H9 (cell line): ENCODE measurements around the gene CAT. TPM values are rescaled to one million over a fixed set of nuclear protein-coding genes. Genes with fewer than 3 reads are reported as not detected.

Experiments used
- DNase-seq: peaks from one replicate; pipeline ENCODE4 v3.0.0-alpha.2; 2017
- H2AFZ ChIP-seq: one replicate; pipeline ENCODE4 v1.6.1; 2013; ENCODE audit warnings: mild to moderate bottlenecking, low read length, control low read depth, moderate library complexity
- H2AK5ac ChIP-seq: 2 replicates; pipeline ENCODE4 v1.6.1; 2013; ENCODE audit warnings: low read length, control low read depth, mixed read lengths; ENCODE audit not compliant: insufficient read length
- H2BK120ac ChIP-seq: one replicate; pipeline ENCODE4 v1.6.1; 2013; ENCODE audit warnings: low read depth, mild to moderate bottlenecking, low read length, control low read depth, inconsistent platforms; ENCODE audit not compliant: poor library complexity, severe bottlenecking
- H2BK12ac ChIP-seq: 2 replicates; pipeline ENCODE4 v1.6.1; 2013; ENCODE audit warnings: low read length, control low read depth, mixed read lengths, low read depth; ENCODE audit not compliant: insufficient read length
- H2BK15ac ChIP-seq: 2 replicates; pipeline ENCODE4 v1.6.1; 2013; ENCODE audit warnings: low read depth, low read length, control low read depth
- H2BK20ac ChIP-seq: one replicate; pipeline ENCODE4 v1.6.1; 2013; ENCODE audit warnings: low read depth, mild to moderate bottlenecking, low read length, control low read depth, inconsistent platforms; ENCODE audit not compliant: poor library complexity, severe bottlenecking
- H2BK5ac ChIP-seq: 2 replicates; pipeline ENCODE4 v1.6.1; 2013; ENCODE audit warnings: low read length, control low read depth, mixed read lengths; ENCODE audit not compliant: insufficient read length
- H3K14ac ChIP-seq: 2 replicates; pipeline ENCODE4 v1.6.1; 2013; ENCODE audit warnings: low read length, control low read depth; ENCODE audit not compliant: insufficient read depth
- H3K18ac ChIP-seq: 2 replicates; pipeline ENCODE4 v1.6.1; 2013; ENCODE audit warnings: low read depth, mild to moderate bottlenecking, mixed read lengths, low read length, control low read depth; ENCODE audit not compliant: insufficient read length
- H3K23ac ChIP-seq: 2 replicates; pipeline ENCODE4 v1.6.1; 2013; ENCODE audit warnings: low read length, control low read depth, mixed read lengths, low read depth; ENCODE audit not compliant: insufficient read length
- H3K23me2 ChIP-seq: 2 replicates; pipeline ENCODE4 v1.6.1; 2013; ENCODE audit warnings: low read depth, mild to moderate bottlenecking, mixed read lengths, low read length, control low read depth; ENCODE audit not compliant: insufficient read length, poor library complexity, severe bottlenecking
- H3K27ac ChIP-seq: 2 replicates; pipeline ENCODE4 v1.5.1; 2013; ENCODE audit warnings: low read length, control low read depth, mixed read lengths, low read depth; ENCODE audit not compliant: insufficient read length
- H3K27me3 ChIP-seq: 2 replicates; pipeline ENCODE4 v1.6.1; 2013; ENCODE audit warnings: low read length, control low read depth, inconsistent platforms; ENCODE audit not compliant: insufficient read depth
- H3K4ac ChIP-seq: 2 replicates; pipeline ENCODE4 v1.6.1; 2013; ENCODE audit warnings: low read depth, mild to moderate bottlenecking, control low read depth, inconsistent platforms, low read length, moderate library complexity
- H3K4me1 ChIP-seq: 2 replicates; pipeline ENCODE4 v1.6.1; 2013; ENCODE audit warnings: low read length, control low read depth, inconsistent platforms; ENCODE audit not compliant: insufficient read depth
- H3K4me2 ChIP-seq: 2 replicates; pipeline ENCODE4 v1.6.1; 2013; ENCODE audit warnings: low read length, control low read depth, mixed read lengths; ENCODE audit not compliant: insufficient read length, insufficient read depth
- H3K56ac ChIP-seq: 2 replicates; pipeline ENCODE4 v1.6.1; 2013; ENCODE audit warnings: low read depth, mild to moderate bottlenecking, mixed read lengths, low read length, control low read depth; ENCODE audit not compliant: insufficient read length
- H3K79me1 ChIP-seq: 2 replicates; pipeline ENCODE4 v1.6.1; 2013; ENCODE audit warnings: low read depth, mild to moderate bottlenecking, moderate library complexity, low read length, control low read depth, inconsistent platforms; ENCODE audit not compliant: insufficient read depth, poor library complexity, severe bottlenecking
- H3K79me2 ChIP-seq: 2 replicates; pipeline ENCODE4 v1.6.1; 2013; ENCODE audit warnings: low read length, control low read depth, inconsistent platforms; ENCODE audit not compliant: insufficient read depth
- H3K9ac ChIP-seq: 2 replicates; pipeline ENCODE4 v1.6.1; 2013; ENCODE audit warnings: low read length, control low read depth, mixed read lengths; ENCODE audit not compliant: insufficient read length; ENCODE audit errors: extremely low read depth
- H3K9me3 ChIP-seq: one replicate; pipeline ENCODE4 v1.6.1; 2013; ENCODE audit warnings: low read depth, low read length, inconsistent platforms; ENCODE audit not compliant: control insufficient read depth
- H3T11ph ChIP-seq: one replicate; pipeline ENCODE4 v1.6.1; 2013; ENCODE audit warnings: mild to moderate bottlenecking, low read length, control low read depth, inconsistent platforms
- H4K20me1 ChIP-seq: one replicate; pipeline ENCODE4 v1.6.1; 2013; ENCODE audit not compliant: control insufficient read depth, insufficient read length, insufficient read depth
- H4K5ac ChIP-seq: 2 replicates; pipeline ENCODE4 v1.6.1; 2013; ENCODE audit warnings: low read depth, mild to moderate bottlenecking, mixed read lengths, low read length, control low read depth; ENCODE audit not compliant: insufficient read length
- H4K8ac ChIP-seq: replicated peaks from 2 replicates; pipeline ENCODE4 v1.6.1; 2013; ENCODE audit warnings: low read length, control low read depth, mixed read lengths, low read depth; ENCODE audit not compliant: insufficient read length
- H4K91ac ChIP-seq: 2 replicates; pipeline ENCODE4 v1.6.1; 2013; ENCODE audit warnings: low read depth, mild to moderate bottlenecking, moderate library complexity, mixed read lengths, low read length, control low read depth; ENCODE audit not compliant: insufficient read length
- H3K27ac Mint-ChIP-seq, 3 experiments: 2 replicates in 2 of 3; 3 replicates in 1 of 3; pipeline ENCODE4 v1.8.0; 2020 to 2021; ENCODE audit warnings: mixed read lengths in 3 of 3, mild to moderate bottlenecking in 1 of 3, moderate library complexity in 1 of 3
- H3K27me3 Mint-ChIP-seq: 2 replicates; pipeline ENCODE4 v1.8.0; 2021; ENCODE audit warnings: low read depth, mild to moderate bottlenecking, moderate library complexity, mixed read lengths
- H3K36me3 Mint-ChIP-seq, 3 experiments: 2 replicates in 2 of 3; 3 replicates in 1 of 3; pipeline ENCODE4 v1.8.0; 2020 to 2021; ENCODE audit warnings: low read depth in 3 of 3, mixed read lengths in 3 of 3; ENCODE audit not compliant: insufficient read depth in 1 of 3
- H3K4me1 Mint-ChIP-seq, 2 experiments: 2 replicates each; pipeline ENCODE4 v1.8.0; 2020; ENCODE audit warnings: mixed read lengths in 2 of 2
- H3K4me3 Mint-ChIP-seq, 2 experiments: 2 replicates in 1 of 2; 3 replicates in 1 of 2; pipeline ENCODE4 v1.8.0; 2020 to 2021; ENCODE audit warnings: mild to moderate bottlenecking in 2 of 2, mixed read lengths in 2 of 2, moderate library complexity in 1 of 2
- H3K9me3 Mint-ChIP-seq, 2 experiments: 2 replicates in 1 of 2; 3 replicates in 1 of 2; pipeline ENCODE4 v1.8.0; 2020; ENCODE audit warnings: mild to moderate bottlenecking in 2 of 2, mixed read lengths in 2 of 2, moderate library complexity in 1 of 2
- WGBS: extraction: QIAGEN DNeasy Blood & Tissue Kit; methylation state at CpG from one replicate; pipeline ENCODE4 v1.1.7; 2013; ENCODE audit warnings: missing lambda C conversion rate, low lambda C conversion rate, mixed read lengths; ENCODE audit not compliant: insufficient read length; ENCODE audit errors: extremely low coverage; 5-methylcytosine and 5-hydroxymethylcytosine counted together
- total RNA-seq: library from RNA; stranded (reverse); gene quantifications from 2 replicates; pipeline ENCODE4 v1.2.1, GENCODE V29; 2021
- TF ChIP-seq, protein P1 (sequence below): fragments of 200-600 bp; sonication (generic); conservative IDR thresholded peaks from 3 replicates; pipeline ENCODE4 v1.8.0; 2021; ENCODE audit warnings: antibody characterized with exemption, mild to moderate bottlenecking

CAT gene
- total RNA-seq, 1 experiment from 2014 or later, result 9.9 TPM

DNA sequence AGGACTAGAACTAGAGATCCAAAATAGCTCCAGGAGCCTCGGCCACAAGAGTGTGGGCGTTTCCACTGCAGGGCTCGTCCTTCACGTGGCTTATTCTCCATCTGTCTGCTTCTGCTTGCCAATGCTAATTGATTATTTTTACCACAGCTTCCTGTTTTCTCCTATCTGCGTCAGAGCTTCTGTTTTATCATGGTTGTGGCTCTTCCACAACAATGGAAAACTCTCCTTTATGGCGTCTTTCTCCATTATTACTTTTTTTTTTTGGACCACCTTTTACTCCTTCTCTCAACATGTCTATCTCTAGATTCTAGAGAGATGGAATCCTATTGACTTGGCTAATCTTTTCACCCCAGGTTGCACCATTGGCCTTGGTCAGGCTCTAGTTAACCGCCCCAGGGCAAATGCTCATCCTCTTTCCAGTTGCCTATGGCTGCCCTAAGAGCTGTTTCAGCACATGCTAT, 25.9 kb downstream of the CAT start:
- no peak overlapping the region for H3K23ac ChIP-seq
- H3T11ph ChIP-seq, result no peak overlapping the region
- H3K79me2 ChIP-seq, result no peaks in the 10 kb centered on the region
- H3K14ac ChIP-seq, result no peak overlapping the region
- H2AK5ac ChIP-seq, result no peak overlapping the region
- WGBS, result no CpG with 5 or more reads among the region's 7 CpGs
- no peak overlapping the region for H3K9ac ChIP-seq
- H2BK15ac ChIP-seq, result no peak overlapping the region
- Mint-ChIP-seq H3K4me1 (no peaks in the 10 kb centered on the region), H3K4me3 (no peak overlapping the region), H3K27ac (no peak overlapping the region), H3K36me3 (peaks cover 8 to 76% (median 47%) of the 10 kb centered on the region in 3 experiments), H3K27me3 (no peaks in the 10 kb centered on the region), H3K9me3 (peaks cover 23 to 26% of the 10 kb centered on the region in 2 experiments)
- H4K8ac ChIP-seq, result no peak overlapping the region
- TF ChIP-seq, protein P1, sequence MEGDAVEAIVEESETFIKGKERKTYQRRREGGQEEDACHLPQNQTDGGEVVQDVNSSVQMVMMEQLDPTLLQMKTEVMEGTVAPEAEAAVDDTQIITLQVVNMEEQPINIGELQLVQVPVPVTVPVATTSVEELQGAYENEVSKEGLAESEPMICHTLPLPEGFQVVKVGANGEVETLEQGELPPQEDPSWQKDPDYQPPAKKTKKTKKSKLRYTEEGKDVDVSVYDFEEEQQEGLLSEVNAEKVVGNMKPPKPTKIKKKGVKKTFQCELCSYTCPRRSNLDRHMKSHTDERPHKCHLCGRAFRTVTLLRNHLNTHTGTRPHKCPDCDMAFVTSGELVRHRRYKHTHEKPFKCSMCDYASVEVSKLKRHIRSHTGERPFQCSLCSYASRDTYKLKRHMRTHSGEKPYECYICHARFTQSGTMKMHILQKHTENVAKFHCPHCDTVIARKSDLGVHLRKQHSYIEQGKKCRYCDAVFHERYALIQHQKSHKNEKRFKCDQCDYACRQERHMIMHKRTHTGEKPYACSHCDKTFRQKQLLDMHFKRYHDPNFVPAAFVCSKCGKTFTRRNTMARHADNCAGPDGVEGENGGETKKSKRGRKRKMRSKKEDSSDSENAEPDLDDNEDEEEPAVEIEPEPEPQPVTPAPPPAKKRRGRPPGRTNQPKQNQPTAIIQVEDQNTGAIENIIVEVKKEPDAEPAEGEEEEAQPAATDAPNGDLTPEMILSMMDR, result no peak
- H3K27me3 ChIP-seq, result no peaks in the 10 kb centered on the region
- no peaks in the 10 kb centered on the region for H3K79me1 ChIP-seq
- no peaks in the 10 kb centered on the region for H4K20me1 ChIP-seq
- H3K56ac ChIP-seq, result no peak overlapping the region
- no peak overlapping the region for H3K4me2 ChIP-seq
- no peaks in the 10 kb centered on the region for H3K9me3 ChIP-seq
- H4K5ac ChIP-seq, result no peak overlapping the region
- no peak overlapping the region for H2BK20ac ChIP-seq
- no peak overlapping the region for H4K91ac ChIP-seq
- H3K23me2 ChIP-seq, result no peaks in the 10 kb centered on the region
- H3K27ac ChIP-seq, result no peak overlapping the region
- no peak overlapping the region for H3K4ac ChIP-seq
- no peak overlapping the region for H3K18ac ChIP-seq
- H2BK5ac ChIP-seq, result no peak overlapping the region
- H2AFZ ChIP-seq, result no peak overlapping the region
- H2BK120ac ChIP-seq, result no peak overlapping the region
- no peak overlapping the region for H2BK12ac ChIP-seq
- DNase-seq, result no peak
- H3K4me1 ChIP-seq, result no peaks in the 10 kb centered on the region
